Keratinocyte (primary cell): ENCODE measurements around the gene ROR1.

Experiments used
- EZH2 ChIP-seq: IDR thresholded peaks from one replicate; pipeline ENCODE4 v1.6.1; 2012; ENCODE audit warnings: inconsistent platforms, mild to moderate bottlenecking, low read length, moderate library complexity
- TF ChIP-seq, protein P1 (sequence below), 3 experiments: IDR thresholded peaks in 1 of 3; conservative IDR thresholded peaks in 1 of 3; optimal IDR thresholded peaks in 1 of 3; 2 replicates in 2 of 3; 3 replicates in 1 of 3; pipeline versions ENCODE3 to v1.5.1; 2011; ENCODE audit warnings: low read length in 3 of 3, mild to moderate bottlenecking in 3 of 3, moderate library complexity in 2 of 3, control low read depth in 1 of 3, inconsistent platforms in 1 of 3; ENCODE audit not compliant: insufficient read depth in 2 of 3; ENCODE audit errors: extremely low read depth in 1 of 3

GRCh38 chr1:63888984-63889383 is 115.2 kb downstream of the ROR1 start:
- no peak for TF ChIP-seq EZH2
- TF ChIP-seq, protein P1, sequence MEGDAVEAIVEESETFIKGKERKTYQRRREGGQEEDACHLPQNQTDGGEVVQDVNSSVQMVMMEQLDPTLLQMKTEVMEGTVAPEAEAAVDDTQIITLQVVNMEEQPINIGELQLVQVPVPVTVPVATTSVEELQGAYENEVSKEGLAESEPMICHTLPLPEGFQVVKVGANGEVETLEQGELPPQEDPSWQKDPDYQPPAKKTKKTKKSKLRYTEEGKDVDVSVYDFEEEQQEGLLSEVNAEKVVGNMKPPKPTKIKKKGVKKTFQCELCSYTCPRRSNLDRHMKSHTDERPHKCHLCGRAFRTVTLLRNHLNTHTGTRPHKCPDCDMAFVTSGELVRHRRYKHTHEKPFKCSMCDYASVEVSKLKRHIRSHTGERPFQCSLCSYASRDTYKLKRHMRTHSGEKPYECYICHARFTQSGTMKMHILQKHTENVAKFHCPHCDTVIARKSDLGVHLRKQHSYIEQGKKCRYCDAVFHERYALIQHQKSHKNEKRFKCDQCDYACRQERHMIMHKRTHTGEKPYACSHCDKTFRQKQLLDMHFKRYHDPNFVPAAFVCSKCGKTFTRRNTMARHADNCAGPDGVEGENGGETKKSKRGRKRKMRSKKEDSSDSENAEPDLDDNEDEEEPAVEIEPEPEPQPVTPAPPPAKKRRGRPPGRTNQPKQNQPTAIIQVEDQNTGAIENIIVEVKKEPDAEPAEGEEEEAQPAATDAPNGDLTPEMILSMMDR (optimal IDR thresholded peaks at IDR 0.05 in 1 of 3, IDR thresholded peaks at IDR 0.05 in 1 of 3, conservative IDR thresholded peaks at IDR 0.05 in 1 of 3; ENCODE audit: extremely low read depth in 1 of 3, insufficient read depth in 2 of 3, low read length in 3 of 3) = no peak
